GM23338 (cell line): ENCODE data around the gene UMOD. TPM values are rescaled to one million over a fixed set of nuclear protein-coding genes. Genes with fewer than 3 reads are reported as not detected.

Experiments used
- ATAC-seq: fragments of 200-7000 bp; cut with Tn5 transposase; 3 replicates; pipeline ENCODE4 v1.9.1; 2020
- DNase-seq: peaks from one replicate; pipeline ENCODE4 v3.0.0-alpha.2; 2015; ENCODE audit warnings: low spot score
- H2AFZ ChIP-seq: fragments of 200-600 bp; sonication (generic); 2 replicates; pipeline ENCODE4 v1.8.0; 2016; ENCODE audit warnings: antibody characterized with exemption, mild to moderate bottlenecking, moderate library complexity
- H3F3A ChIP-seq: fragments of 200-600 bp; sonication (generic); replicated peaks from 2 replicates; pipeline ENCODE4 v1.8.0; 2017; ENCODE audit warnings: antibody characterized with exemption, mixed run types, low read depth
- H3K27ac ChIP-seq: fragments of 200-600 bp; sonication (generic); 2 replicates; pipeline ENCODE4 v1.6.1; 2016; ENCODE audit warnings: low read depth
- H3K27me3 ChIP-seq: fragments of 200-600 bp; sonication (generic); 2 replicates; pipeline ENCODE4 v1.8.0; 2016; ENCODE audit warnings: mild to moderate bottlenecking, mixed run types, moderate library complexity; ENCODE audit not compliant: insufficient read depth
- H3K36me3 ChIP-seq: fragments of 200-600 bp; sonication (generic); 2 replicates; pipeline ENCODE4 v1.8.0; 2016; ENCODE audit warnings: mild to moderate bottlenecking; ENCODE audit not compliant: insufficient read depth
- H3K4me1 ChIP-seq: fragments of 200-600 bp; sonication (generic); 2 replicates; pipeline ENCODE4 v1.8.0; 2016; ENCODE audit warnings: mild to moderate bottlenecking, moderate library complexity; ENCODE audit not compliant: insufficient read depth
- H3K4me2 ChIP-seq: fragments of 200-600 bp; sonication (generic); 2 replicates; pipeline ENCODE4 v1.7.1; 2017; ENCODE audit warnings: mixed run types
- H3K4me3 ChIP-seq: fragments of 200-600 bp; sonication (generic); 2 replicates; pipeline ENCODE4 v1.6.1; 2016; ENCODE audit warnings: mixed run types
- H3K79me2 ChIP-seq: fragments of 200-600 bp; sonication (generic); replicated peaks from 2 replicates; pipeline ENCODE4 v1.8.0; 2017; ENCODE audit warnings: mild to moderate bottlenecking; ENCODE audit not compliant: insufficient read depth
- H3K9me2 ChIP-seq: fragments of 200-600 bp; sonication (generic); 2 replicates; pipeline ENCODE4 v1.8.0; 2017; ENCODE audit not compliant: insufficient read depth
- H4K20me1 ChIP-seq: fragments of 200-600 bp; sonication (generic); replicated peaks from 2 replicates; pipeline ENCODE4 v1.8.0; 2017; ENCODE audit warnings: mild to moderate bottlenecking; ENCODE audit not compliant: insufficient read depth
- H3K27ac Mint-ChIP-seq: 2 replicates; pipeline ENCODE4 v1.8.0; 2020; ENCODE audit warnings: inconsistent platforms, mild to moderate bottlenecking, moderate library complexity, mixed read lengths
- H3K27me3 Mint-ChIP-seq: 3 replicates; pipeline ENCODE4 v1.8.0; 2022; ENCODE audit warnings: low read depth, mild to moderate bottlenecking, moderate library complexity, mixed read lengths, inconsistent platforms; ENCODE audit not compliant: insufficient read depth, poor library complexity
- H3K36me3 Mint-ChIP-seq: 3 replicates; pipeline ENCODE4 v1.8.0; 2021; ENCODE audit warnings: low read depth, mild to moderate bottlenecking, inconsistent platforms, moderate library complexity, mixed read lengths
- H3K4me1 Mint-ChIP-seq: 3 replicates; pipeline ENCODE4 v1.8.0; 2020; ENCODE audit warnings: mild to moderate bottlenecking, inconsistent platforms, mixed read lengths
- H3K4me3 Mint-ChIP-seq: 3 replicates; pipeline ENCODE4 v1.8.0; 2021; ENCODE audit warnings: moderate library complexity, mild to moderate bottlenecking, inconsistent platforms, mixed read lengths
- H3K9me3 Mint-ChIP-seq: 3 replicates; pipeline ENCODE4 v1.8.0; 2020; ENCODE audit warnings: moderate library complexity, mild to moderate bottlenecking, inconsistent platforms, mixed read lengths
- CREB1 ChIP-seq: fragments of 250-450 bp; sonication (Bioruptor Pico); IDR thresholded peaks from 2 replicates; pipeline ENCODE4 v1.5.0; 2020; ENCODE audit warnings: low read depth, mild to moderate bottlenecking, moderate library complexity
- CTCF ChIP-seq, 2 experiments: fragments of 200-600 bp in 1 of 2; sonication (generic) in 1 of 2; conservative IDR thresholded peaks; 2 replicates each; pipeline versions ENCODE4 v1.5.1 to v1.6.1; 2016 to 2017; ENCODE audit warnings: antibody characterized with exemption in 2 of 2, low read depth in 2 of 2, mild to moderate bottlenecking in 2 of 2, moderate library complexity in 1 of 2
- ETS1 ChIP-seq: IDR thresholded peaks from 2 replicates; pipeline ENCODE4 v1.6.1; 2016; ENCODE audit warnings: antibody characterized with exemption
- EZH2 ChIP-seq: fragments of 200-600 bp; sonication (generic); IDR thresholded peaks from one replicate; pipeline ENCODE4 v1.8.0; 2017; ENCODE audit warnings: antibody characterized with exemption, mild to moderate bottlenecking, low read depth; ENCODE audit not compliant: unreplicated experiment
- JUNB ChIP-seq: IDR thresholded peaks from one replicate; pipeline ENCODE4 v1.6.1; 2016; ENCODE audit warnings: antibody characterized with exemption; ENCODE audit not compliant: unreplicated experiment
- NANOG ChIP-seq: IDR thresholded peaks from 2 replicates; pipeline ENCODE4 v1.6.1; 2016; ENCODE audit warnings: antibody characterized with exemption, borderline replicate concordance
- POLR2AphosphoS5 ChIP-seq: IDR thresholded peaks from 2 replicates; pipeline ENCODE4 v1.6.1; 2016; ENCODE audit warnings: antibody characterized with exemption, low read depth
- STAT1 ChIP-seq: IDR thresholded peaks from one replicate; pipeline ENCODE4 v1.6.1; 2016; ENCODE audit warnings: antibody characterized with exemption; ENCODE audit not compliant: unreplicated experiment
- ZNF114 ChIP-seq: fragments of 250-450 bp; sonication (Bioruptor Pico); IDR thresholded peaks from 2 replicates; pipeline ENCODE4 v1.5.0; 2020; ENCODE audit warnings: mild to moderate bottlenecking, moderate library complexity
- ZNF462 ChIP-seq: fragments of 250-450 bp; sonication (Bioruptor Pico); IDR thresholded peaks from 2 replicates; pipeline ENCODE4 v1.5.0; 2020; ENCODE audit warnings: mild to moderate bottlenecking, moderate library complexity
- polyA plus RNA-seq: library from polyadenylated mRNA; unstranded; fragments of >200 nt; fragmentation: Nextera tagmentation; extraction: Ambion mirVana; gene quantifications from 2 replicates; pipeline ENCODE4 v1.2.1, GENCODE V29; 2016
- total RNA-seq: library from RNA; depleted of rRNA; stranded (reverse); fragments of >200 nt; shearing (Covaris generic); gene quantifications from 2 replicates; pipeline ENCODE4 v1.2.3, GENCODE V29; 2014

Gene UMOD
- total and polyA plus RNA-seq, 2 experiments from 2014 or later, result not detected

- no peak for DNase-seq
- TF ChIP-seq CTCF (conservative IDR thresholded peaks at IDR 0.05; ENCODE audit: low read depth in 2 of 2) (no peak), ETS1 (no peak), CREB1 (no peak), STAT1 (no peak), ZNF462 (CRISPR knock-in tag) (no peak), POLR2AphosphoS5 (no peak), ZNF114 (CRISPR knock-in tag) (no peak), NANOG (no peak), EZH2 (no peak), JUNB (no peak)
- Histone ChIP-seq H4K20me1 (no peaks in the 10 kb centered on the region), H3K27me3 (no peaks in the 10 kb centered on the region), H2AFZ (no peak overlapping the region), H3K36me3 (no peaks in the 10 kb centered on the region), H3K4me2 (no peak overlapping the region), H3K4me1 (no peaks in the 10 kb centered on the region), H3K9me2 (no peaks in the 10 kb centered on the region), H3K27ac (no peak overlapping the region), H3F3A (no peaks in the 10 kb centered on the region), H3K4me3 (no peak overlapping the region), H3K79me2 (no peaks in the 10 kb centered on the region)
- Mint-ChIP-seq H3K27me3 (no peaks in the 10 kb centered on the region), H3K4me3 (no peak overlapping the region), H3K9me3 (peaks cover 4% of the 10 kb centered on the region; the same call in 1 of the 3 replicates), H3K36me3 (no peaks in the 10 kb centered on the region), H3K27ac (no peak overlapping the region), H3K4me1 (no peaks in the 10 kb centered on the region)
- ATAC-seq, result no peak
Observed at GRCh38 chr16:20364051-20364450, 11.5 kb upstream of the UMOD start.
